Stimulated activated CD8-positive, alpha-beta memory T cell treated with anti-CD3 and anti-CD28 coated beads, Interleukin-12 subunit alpha, Interleukin-12 subunit beta, amount 100 ng/mL, for 1 hour (primary cell): ENCODE measurements around the gene SSB.
"Not testable (repeated sequence)": the region's sequence is repeated elsewhere in the genome, so short reads cannot be mapped to it uniquely, and the experiment has no call there.

ENCODE experiments used
- DNase-seq: peaks from one replicate; pipeline ENCODE4 v3.0.0-alpha.2; 2020; ENCODE audit warnings: low read depth

The SSB gene

GRCh38 chr2:169798718-169799592 is at the start of gene SSB:
SSB (plus strand) TSS chr2:169798871; CDS start chr2:169800961, 2,090 bp downstream.
- DNase-seq = peak; percentile 89

DNA sequence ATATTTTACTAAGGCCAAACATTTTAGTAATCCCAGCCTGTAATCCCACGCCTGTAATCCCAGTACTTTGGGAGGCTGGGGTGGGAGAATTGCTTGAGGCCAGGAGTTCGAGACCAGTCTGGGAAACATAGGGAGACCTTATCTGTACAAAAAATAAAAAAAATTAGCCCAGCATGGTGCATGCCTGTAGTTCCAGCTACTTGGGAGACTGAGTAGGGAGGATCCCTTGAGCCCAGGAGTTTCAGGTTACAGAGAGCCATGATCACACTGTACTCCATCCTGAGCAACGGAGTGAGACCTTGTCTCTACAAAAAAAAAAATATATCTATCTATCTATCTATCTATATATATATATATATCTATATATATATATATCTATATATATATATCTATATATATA is 45.9 kb upstream of the SSB start:
- no peak for DNase-seq

- DNase-seq = no peak
Measured at GRCh38 chr2:169755083-169755870, 43.4 kb upstream of the SSB start.

DNA sequence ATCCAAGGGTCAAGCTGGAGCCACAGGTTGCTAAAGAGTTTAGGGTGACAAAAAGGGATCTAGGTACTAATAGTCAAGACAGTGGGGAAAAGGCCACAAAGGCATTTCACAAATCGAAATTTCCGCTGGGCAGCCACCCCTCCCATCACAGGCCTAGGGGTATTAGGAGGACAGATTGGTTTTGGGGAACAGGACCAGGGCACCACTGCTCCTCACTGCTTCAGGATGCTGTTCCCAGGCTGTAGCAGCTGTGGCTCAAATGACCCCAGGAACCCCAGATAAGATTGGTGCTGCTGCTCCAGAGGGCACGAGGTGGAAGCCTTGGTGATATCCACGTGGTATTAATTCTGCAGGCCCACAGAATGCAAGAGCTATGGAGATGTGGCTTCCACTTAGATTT is 42.3 kb upstream of the SSB start:
- DNase-seq = no peak

GRCh38 chr2:169757356-169757755 is 41.3 kb upstream of the SSB start:
- DNase-seq = no peak

GRCh38 chr2:169757778-169758177 is 40.9 kb upstream of the SSB start:
- no peak for DNase-seq

GRCh38 chr2:169759987-169760386 is 38.7 kb upstream of the SSB start:
- DNase-seq = no peak

GRCh38 chr2:169760798-169761197 is 37.9 kb upstream of the SSB start:
- not testable (repeated sequence) for DNase-seq

GRCh38 chr2:169761251-169761969 is 37.3 kb upstream of the SSB start:
- no peak for DNase-seq

DNA sequence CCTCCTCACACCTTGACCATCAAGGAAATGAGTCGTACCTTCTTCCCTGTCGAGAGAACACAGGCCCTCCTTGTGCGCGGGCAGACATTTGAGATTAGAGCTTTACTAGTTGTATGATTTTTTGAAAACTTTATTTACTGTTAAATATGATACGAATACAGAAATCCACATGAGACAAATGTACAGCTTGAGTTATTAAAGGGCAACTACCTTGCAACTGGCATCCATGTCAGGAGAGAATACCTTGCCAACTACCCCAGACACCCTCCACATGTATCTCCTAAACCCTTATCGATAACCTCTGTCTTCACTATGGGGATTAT is 36.7 kb upstream of the SSB start:
- no peak for DNase-seq

DNA sequence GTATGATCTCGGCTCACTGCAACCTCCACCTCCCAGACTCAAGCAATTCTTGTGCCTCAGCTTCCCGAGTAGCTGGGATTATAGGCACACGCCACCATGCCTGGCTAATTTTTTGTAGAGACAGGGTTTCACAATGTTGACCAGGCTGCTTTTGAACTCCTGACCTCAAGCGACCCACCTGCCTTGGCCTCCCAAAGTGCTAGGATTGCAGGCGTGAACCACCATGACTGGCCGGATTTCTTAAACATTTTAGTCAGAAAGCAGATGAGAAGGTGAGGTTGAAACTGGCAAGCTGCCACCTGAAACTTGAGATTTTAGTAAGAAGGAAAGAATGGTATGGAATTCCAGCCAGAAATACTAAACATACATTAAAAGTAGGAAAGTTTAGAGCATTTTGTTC is 33.1 kb upstream of the SSB start:
- DNase-seq = no peak

DNA sequence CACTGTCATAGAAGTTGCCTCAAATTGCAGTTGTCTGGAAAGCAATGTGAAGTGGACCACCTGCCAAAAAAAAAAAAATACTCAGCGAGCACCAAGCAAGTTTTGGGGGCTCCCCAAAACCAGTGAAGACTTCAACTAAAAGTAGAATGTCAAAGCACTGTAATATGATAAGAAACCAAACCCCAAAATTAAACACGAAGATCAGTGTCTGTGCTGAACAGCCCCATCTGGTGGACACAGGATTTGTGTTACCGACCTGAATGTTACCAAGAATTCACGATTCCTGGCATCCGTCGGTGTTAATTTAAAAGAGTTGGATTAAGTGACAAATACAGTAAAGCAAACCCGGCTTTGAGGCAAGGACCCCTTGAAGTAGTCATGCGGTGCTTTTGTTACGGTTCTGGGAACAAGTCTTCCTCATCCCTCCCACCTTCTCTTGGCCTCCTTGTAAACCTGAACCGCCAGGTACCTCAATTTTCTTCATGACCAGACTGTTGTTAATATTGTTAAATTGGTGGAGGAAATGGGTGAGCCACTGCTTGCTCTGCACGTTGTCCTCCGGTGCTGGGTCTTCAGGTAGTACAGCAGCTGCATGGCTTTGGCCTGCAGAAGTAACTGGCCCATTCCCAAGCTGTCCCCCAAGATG is 31.3 kb upstream of the SSB start:
- peak; percentile 35 for DNase-seq

DNA sequence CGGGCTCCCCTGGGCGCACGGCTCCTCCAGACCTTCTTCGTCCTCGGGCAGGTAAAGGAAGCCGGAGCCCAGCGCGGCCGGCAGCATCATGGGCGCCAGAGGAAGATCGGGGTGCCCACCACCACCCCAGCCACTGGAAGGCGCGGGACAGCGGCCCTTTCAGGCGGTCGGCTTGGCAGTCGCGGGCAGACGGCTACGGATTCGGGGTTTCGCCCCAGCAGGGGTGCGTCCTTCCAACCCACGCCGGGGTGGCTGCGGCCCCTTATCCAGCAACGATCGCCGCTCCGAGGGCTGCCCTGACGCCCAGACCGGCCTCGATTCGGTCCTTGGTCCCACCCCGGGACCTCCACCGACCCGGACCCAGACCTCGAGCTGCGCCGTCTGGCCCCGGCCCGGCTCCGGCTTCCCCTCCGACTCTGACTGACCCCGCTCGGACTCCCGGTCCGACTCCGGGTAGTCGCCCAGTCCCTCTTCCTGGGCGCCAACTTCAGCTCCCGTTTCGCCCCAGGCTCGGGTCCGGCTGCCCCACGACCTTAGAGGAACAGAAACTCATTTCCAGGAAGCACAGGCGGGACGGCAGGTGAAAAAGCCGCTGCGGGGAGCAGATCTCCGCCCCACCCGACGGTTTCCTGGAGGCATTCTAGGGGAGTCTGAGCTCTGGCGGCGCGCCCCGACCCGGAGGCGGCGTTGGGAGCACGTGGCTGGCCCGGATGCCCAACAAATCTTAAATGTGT is 30.2 kb upstream of the SSB start:
- no peak for DNase-seq

DNA sequence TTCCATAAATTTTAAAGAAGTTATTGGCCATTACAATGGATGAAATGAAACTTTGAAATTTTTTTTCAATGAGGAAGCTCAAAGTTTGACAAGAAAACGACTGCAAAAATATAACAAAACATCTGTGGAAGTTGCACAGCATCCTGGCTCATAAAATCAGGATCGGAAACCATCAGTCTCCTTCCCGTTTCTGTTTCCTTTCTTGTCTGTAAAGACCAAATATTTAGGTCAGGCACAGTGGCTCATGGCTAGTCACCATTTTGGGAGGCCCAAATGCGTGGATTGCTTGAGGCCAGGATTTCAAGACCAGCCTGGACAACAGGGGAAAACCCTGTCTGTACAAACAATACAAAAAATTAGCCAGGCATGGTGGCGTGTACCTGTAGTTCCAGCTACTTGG is 27.6 kb upstream of the SSB start:
- no peak for DNase-seq

- no peak for DNase-seq
Measured at GRCh38 chr2:169771612-169772011, 27.1 kb upstream of the SSB start.

DNA sequence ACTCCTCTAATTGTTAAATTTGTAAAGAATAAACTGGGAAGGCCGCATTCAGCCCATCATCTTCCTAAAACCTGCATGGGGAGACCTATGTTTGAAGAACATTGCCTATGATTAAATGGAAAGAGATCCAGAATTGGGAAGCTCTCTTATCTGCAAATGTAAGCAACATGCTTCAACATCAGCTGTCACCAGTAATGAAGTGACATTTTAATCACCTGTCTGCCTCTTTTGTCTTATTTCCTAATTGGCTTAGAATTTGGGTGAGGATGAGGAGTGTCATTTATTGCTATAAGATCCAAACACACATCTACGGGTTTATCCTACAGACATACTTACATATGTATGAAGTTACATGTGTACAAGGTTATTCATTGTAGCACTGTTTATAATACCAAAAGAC is 26.0 kb upstream of the SSB start:
- DNase-seq = no peak

DNA sequence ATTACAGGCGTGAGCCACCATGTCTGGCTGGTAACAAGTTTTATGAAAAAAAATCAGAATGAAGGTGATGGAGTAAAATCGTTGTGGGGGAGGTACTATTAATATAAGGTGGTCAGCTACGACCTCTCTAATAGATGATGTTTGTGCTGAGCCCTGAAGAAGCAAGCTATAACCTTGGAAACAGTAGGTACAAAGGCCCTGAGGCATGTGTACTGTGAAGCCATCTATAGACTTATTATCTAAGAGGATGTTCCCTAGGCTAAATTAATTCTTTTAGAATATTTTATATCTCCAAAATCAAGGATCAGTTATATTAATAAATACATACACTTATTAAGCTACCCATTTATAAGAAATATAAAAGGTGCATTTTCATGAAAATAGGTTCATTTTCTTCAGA is 23.3 kb upstream of the SSB start:
- DNase-seq = no peak

- DNase-seq = no peak
Measured at GRCh38 chr2:169775765-169776164, 22.9 kb upstream of the SSB start.

- no peak for DNase-seq
Measured at GRCh38 chr2:169776252-169776761, 22.4 kb upstream of the SSB start.

DNA sequence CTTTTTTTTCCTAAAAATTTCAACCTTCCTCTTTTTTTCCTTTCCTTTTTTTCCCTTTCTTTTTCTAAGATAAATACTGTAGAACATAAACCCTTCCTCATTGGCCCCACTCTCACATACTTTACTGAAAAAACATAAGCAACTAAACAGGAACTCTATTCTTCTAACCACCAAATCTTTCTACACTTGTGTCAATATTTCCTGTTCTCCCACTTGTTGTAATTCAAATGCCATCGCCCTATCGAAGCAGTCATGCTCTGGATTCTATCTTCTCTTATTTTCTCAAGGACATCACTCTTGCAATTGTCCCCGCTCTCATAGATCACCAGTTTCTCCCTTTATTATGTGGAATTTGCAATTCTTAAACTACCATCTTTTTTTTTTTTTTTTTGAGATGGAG is 20.2 kb upstream of the SSB start:
- DNase-seq = no peak

DNA sequence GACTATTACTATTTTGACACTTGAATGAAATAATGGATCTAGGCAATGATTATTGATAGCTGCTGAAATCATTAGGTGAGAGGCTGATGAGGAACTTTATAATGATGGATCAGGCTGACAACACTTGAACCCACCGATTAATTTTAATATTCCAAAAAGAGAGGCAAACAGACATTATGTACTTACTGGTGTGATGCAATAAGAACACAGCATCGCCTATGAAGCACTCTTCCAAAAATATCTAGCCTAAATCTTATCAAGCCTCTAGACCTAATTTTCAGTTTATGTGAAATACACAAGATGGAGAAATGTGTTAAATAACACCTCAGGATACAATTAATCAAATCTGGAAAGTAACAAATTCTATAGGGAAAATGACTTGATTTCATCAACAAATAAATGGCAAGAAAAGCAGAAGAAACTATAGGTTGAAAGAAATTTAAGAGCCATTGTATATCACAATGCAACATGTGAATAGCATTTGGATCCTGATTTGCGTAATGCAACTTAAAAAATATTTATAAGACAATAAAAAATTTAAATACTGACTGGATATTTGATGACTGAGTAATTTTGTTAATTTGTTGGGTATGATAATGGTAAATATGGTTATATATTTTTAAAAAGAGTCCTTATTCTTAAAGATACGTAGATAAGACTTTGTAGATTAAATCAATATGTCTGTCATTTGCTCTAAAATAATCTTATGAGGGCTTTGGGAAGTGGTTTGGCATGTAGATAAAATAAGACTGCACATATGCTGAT is 17.2 kb upstream of the SSB start:
- no peak for DNase-seq
